Hepatocyte (in vitro differentiated cells): Measurements from ENCODE around the gene UPK2. TPM values are rescaled to one million over a fixed set of nuclear protein-coding genes. Genes with fewer than 3 reads are reported as not detected.

ENCODE experiments used
- DNase-seq: peaks from one replicate; pipeline ENCODE4 v3.0.0-alpha.2; 2016; ENCODE audit warnings: low spot score
- H2AFZ ChIP-seq: fragments of 200-600 bp; sonication (generic); 2 replicates; pipeline ENCODE4 v1.6.0; 2016; ENCODE audit warnings: antibody characterized with exemption, mild to moderate bottlenecking
- H3K27ac ChIP-seq: fragments of 200-600 bp; sonication (generic); 2 replicates; pipeline ENCODE4 v1.5.1; 2016; ENCODE audit warnings: mild to moderate bottlenecking
- H3K27me3 ChIP-seq: fragments of 200-600 bp; sonication (generic); 2 replicates; pipeline ENCODE4 v1.6.1; 2016
- H3K36me3 ChIP-seq: fragments of 200-600 bp; sonication (generic); replicated peaks from 2 replicates; pipeline ENCODE4 v1.5.1; 2016; ENCODE audit warnings: low read depth; ENCODE audit not compliant: insufficient read depth
- H3K4me1 ChIP-seq: fragments of 200-600 bp; sonication (generic); 2 replicates; pipeline ENCODE4 v1.5.1; 2016; ENCODE audit warnings: mild to moderate bottlenecking, moderate library complexity; ENCODE audit not compliant: insufficient read depth
- H3K4me2 ChIP-seq: fragments of 200-600 bp; sonication (generic); 2 replicates; pipeline ENCODE4 v1.6.0; 2016
- H3K4me3 ChIP-seq: fragments of 200-600 bp; sonication (generic); 2 replicates; pipeline ENCODE4 v1.5.1; 2016; ENCODE audit warnings: mild to moderate bottlenecking
- H3K79me2 ChIP-seq: fragments of 200-600 bp; sonication (generic); 2 replicates; pipeline ENCODE4 v1.6.0; 2017; ENCODE audit warnings: mild to moderate bottlenecking
- H3K9me2 ChIP-seq: fragments of 200-600 bp; sonication (generic); replicated peaks from 2 replicates; pipeline ENCODE4 v1.6.0; 2017; ENCODE audit warnings: mild to moderate bottlenecking; ENCODE audit not compliant: insufficient read depth
- H3K9me3 ChIP-seq: fragments of 200-600 bp; sonication (generic); 2 replicates; pipeline ENCODE4 v1.5.1; 2016; ENCODE audit warnings: low read depth, mild to moderate bottlenecking
- H4K20me1 ChIP-seq: fragments of 200-600 bp; sonication (generic); 2 replicates; pipeline ENCODE4 v1.6.0; 2016; ENCODE audit warnings: mild to moderate bottlenecking; ENCODE audit not compliant: insufficient read depth, poor library complexity, severe bottlenecking
- EZH2 ChIP-seq: fragments of 200-600 bp; sonication (generic); IDR thresholded peaks from 2 replicates; pipeline ENCODE4 v1.6.1; 2016; ENCODE audit warnings: antibody characterized with exemption, mild to moderate bottlenecking, borderline replicate concordance
- EZH2phosphoT487 ChIP-seq: fragments of 200-600 bp; sonication (generic); IDR thresholded peaks from one replicate; pipeline ENCODE4 v1.6.1; 2018; ENCODE audit warnings: antibody characterized with exemption, mild to moderate bottlenecking, low read depth, moderate library complexity; ENCODE audit not compliant: unreplicated experiment, severe bottlenecking
- WGBS: methylation state at CpG from one replicate; pipeline ENCODE4 v1.1.6; 2016; ENCODE audit warnings: low lambda C conversion rate; ENCODE audit errors: missing lambda C conversion rate; 5-methylcytosine and 5-hydroxymethylcytosine counted together
- polyA plus RNA-seq: library from polyadenylated mRNA; unstranded; fragments of >200 nt; fragmentation: Nextera tagmentation; extraction: Ambion mirVana; gene quantifications from 2 replicates; pipeline ENCODE4 v1.2.1, GENCODE V29; 2016
- total RNA-seq: library from RNA; depleted of rRNA; stranded (reverse); fragments of >200 nt; gene quantifications from 2 replicates; pipeline ENCODE4 v1.2.3, GENCODE V29; 2014
- TF ChIP-seq, protein P1 (sequence below): fragments of 200-600 bp; sonication (generic); IDR thresholded peaks from 2 replicates; pipeline ENCODE4 v1.5.1; 2016; ENCODE audit warnings: antibody characterized with exemption, mild to moderate bottlenecking; ENCODE audit not compliant: poor library complexity

The UPK2 gene
- total and polyA plus RNA-seq, 2 experiments from 2014 or later = 2.2 to 55.3 TPM

DNA sequence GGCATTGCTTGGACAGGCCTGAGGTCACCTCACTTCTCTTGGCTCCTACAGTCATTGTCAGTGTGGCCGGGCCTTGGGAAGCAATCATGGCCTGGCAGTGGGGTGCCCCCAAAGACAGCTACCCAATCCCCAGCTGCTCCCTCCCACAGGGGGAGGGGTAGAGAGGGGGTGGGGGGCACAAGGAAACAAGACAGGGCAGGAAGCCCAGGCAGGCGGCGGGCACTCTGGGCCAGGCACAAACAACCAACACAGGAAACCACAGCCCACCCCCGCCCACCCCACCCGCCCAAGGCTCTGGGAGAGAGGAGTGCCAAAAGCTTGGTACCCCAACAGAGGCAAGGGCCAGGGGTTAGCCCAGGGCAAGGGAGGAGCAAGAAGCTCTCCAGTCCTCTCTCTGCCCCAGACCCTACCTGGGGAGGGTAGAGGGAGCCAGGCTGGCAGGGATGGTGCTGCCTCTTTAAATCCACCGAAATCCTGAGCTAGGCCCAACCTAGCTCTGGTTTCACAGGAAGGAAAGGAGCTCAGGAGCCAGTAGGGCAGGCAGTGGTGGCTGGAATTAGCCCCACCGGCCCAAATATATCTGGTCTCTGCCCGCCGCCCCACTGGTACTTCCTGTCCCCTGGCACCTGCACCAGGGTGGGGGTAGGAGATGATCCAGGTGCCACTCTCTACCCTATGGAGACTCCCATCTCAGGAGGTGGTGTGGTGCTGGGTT is 42.5 kb upstream of the UPK2 start:
- Histone ChIP-seq H3K4me1 (peaks cover 94% of the 10 kb centered on the region), H4K20me1 (no peaks in the 10 kb centered on the region), H3K4me3 (no peak overlapping the region), H3K79me2 (peaks cover 76% of the 10 kb centered on the region), H2AFZ (no peak overlapping the region), H3K4me2 (peak overlapping the region; percentile 91), H3K36me3 (no peaks in the 10 kb centered on the region), H3K27me3 (no peaks in the 10 kb centered on the region), H3K9me2 (no peaks in the 10 kb centered on the region), H3K9me3 (no peaks in the 10 kb centered on the region), H3K27ac (peak overlapping the region; percentile 99)
- 57% methylated on average over 5 of the region's 9 CpGs for WGBS
- peak; percentile 11 for DNase-seq
- TF ChIP-seq EZH2phosphoT487 = no peak
- TF ChIP-seq, protein P1, sequence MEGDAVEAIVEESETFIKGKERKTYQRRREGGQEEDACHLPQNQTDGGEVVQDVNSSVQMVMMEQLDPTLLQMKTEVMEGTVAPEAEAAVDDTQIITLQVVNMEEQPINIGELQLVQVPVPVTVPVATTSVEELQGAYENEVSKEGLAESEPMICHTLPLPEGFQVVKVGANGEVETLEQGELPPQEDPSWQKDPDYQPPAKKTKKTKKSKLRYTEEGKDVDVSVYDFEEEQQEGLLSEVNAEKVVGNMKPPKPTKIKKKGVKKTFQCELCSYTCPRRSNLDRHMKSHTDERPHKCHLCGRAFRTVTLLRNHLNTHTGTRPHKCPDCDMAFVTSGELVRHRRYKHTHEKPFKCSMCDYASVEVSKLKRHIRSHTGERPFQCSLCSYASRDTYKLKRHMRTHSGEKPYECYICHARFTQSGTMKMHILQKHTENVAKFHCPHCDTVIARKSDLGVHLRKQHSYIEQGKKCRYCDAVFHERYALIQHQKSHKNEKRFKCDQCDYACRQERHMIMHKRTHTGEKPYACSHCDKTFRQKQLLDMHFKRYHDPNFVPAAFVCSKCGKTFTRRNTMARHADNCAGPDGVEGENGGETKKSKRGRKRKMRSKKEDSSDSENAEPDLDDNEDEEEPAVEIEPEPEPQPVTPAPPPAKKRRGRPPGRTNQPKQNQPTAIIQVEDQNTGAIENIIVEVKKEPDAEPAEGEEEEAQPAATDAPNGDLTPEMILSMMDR = no peak
- TF ChIP-seq EZH2 = no peak

DNA sequence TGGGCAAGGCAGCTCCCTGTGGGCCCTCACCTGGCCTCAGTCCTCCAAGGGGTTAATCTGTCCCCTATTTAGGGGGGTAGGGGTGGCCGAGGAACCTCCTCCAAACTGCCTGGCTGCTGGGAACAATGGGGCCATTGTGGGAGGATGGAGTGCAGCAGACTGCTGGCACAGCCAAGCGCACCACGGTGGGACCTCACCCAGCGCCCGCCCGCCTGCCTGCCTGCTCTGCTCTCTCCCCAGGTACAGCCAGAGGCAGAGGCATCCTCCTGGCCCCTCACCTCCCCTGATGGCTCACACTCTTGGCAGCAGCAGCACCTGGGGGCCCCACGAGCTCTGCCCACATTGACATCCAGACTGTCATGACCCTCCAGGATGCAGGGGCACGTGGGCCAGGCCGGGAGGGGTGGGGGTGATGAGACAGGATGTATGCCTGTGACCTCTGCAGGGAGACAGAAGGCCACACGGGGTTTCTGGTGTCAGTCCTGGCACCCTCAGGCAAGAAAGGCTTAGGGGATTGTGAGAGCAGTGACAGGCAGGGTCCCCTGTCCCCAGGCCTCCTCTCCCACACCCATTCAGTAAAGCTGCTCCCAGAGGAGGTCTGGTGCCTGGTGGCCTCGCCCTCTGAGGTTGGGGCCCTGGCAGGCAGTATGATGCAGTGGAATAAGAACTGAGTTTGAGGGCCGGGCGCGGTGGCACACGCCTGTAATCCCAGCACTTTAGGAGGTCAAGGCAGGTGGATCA is 41.8 kb upstream of the UPK2 start:
- WGBS = 66% methylated on average over 14 of the region's 15 CpGs
- H4K20me1 ChIP-seq = no peaks in the 10 kb centered on the region
- H3K36me3 ChIP-seq = no peaks in the 10 kb centered on the region
- peak overlapping the region; percentile 91 for H3K4me2 ChIP-seq
- TF ChIP-seq, protein P1 = no peak
- TF ChIP-seq EZH2 (no peak), EZH2phosphoT487 (no peak)
- H3K4me3 ChIP-seq = no peak overlapping the region
- peaks cover 95% of the 10 kb centered on the region for H3K4me1 ChIP-seq
- no peak overlapping the region for H2AFZ ChIP-seq
- peaks cover 78% of the 10 kb centered on the region for H3K79me2 ChIP-seq
- H3K27ac ChIP-seq = peak overlapping the region; percentile 99
- no peaks in the 10 kb centered on the region for H3K9me2 ChIP-seq
- no peaks in the 10 kb centered on the region for H3K9me3 ChIP-seq
- DNase-seq = no peak
- H3K27me3 ChIP-seq = no peaks in the 10 kb centered on the region

DNA sequence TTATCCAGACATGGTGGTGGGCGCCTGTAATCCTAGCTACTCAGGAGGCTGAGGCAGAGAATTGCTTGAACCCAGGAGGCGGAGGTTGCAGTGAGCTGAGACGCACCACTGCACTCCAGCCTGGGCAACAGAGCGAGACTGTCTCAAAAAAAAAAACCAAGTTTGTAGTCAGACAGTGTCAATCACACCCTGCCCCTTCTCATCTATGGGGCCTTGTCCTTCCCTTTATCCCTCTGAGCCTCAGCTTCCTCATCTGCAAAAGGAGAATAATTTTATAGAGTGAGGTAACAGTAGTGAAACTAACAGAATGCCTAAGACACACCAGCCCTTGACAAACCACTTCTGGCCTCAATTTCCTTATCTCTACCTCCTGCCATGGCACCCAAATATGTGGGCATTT is 41.1 kb upstream of the UPK2 start:
- Histone ChIP-seq H2AFZ (no peak overlapping the region), H3K9me2 (no peaks in the 10 kb centered on the region), H3K4me2 (peak overlapping the region; percentile 91), H4K20me1 (no peaks in the 10 kb centered on the region), H3K27ac (peak overlapping the region; percentile 99), H3K36me3 (no peaks in the 10 kb centered on the region), H3K27me3 (no peaks in the 10 kb centered on the region), H3K4me1 (peaks cover 94% of the 10 kb centered on the region), H3K9me3 (no peaks in the 10 kb centered on the region), H3K4me3 (no peak overlapping the region), H3K79me2 (peaks cover 75% of the 10 kb centered on the region)
- DNase-seq = no peak
- WGBS = 96% methylated on average over 4 of the region's 4 CpGs
- no peak for TF ChIP-seq EZH2
- TF ChIP-seq EZH2phosphoT487 = no peak
- TF ChIP-seq, protein P1 = no peak
